WTC11 (cell line): ENCODE measurements around the gene TES. TPM values are rescaled to one million over a fixed set of nuclear protein-coding genes. Genes with fewer than 3 reads are reported as not detected.
A peak's percentile ranks its signal among the peaks of the same experiment; 100 is the strongest.
"Not testable (repeated sequence)": the region's sequence is repeated elsewhere in the genome, so short reads cannot be mapped to it uniquely, and the experiment has no call there.

Experiments used
- ATAC-seq: fragments of 200-7000 bp; cut with Tn5 transposase; 2 replicates; pipeline ENCODE4 v1.10.0; 2021; ENCODE audit warnings: mild to moderate bottlenecking, moderate library complexity
- CTCF ChIA-PET: fragments of 300-600 bp; sonication (Branson Sonifier 250); formaldehyde crosslinking; loops from one replicate; lab custom pipeline; 2021; ENCODE audit warnings: antibody characterized with exemption; lab: Charles Lee
- POLR2A ChIA-PET: fragments of 350-600 bp; sonication (Branson Sonifier 250); formaldehyde crosslinking; loops from one replicate; lab custom pipeline; 2021; ENCODE audit warnings: antibody characterized with exemption; lab: Charles Lee
- DNase-seq: peaks from one replicate; pipeline ENCODE4 v3.0.0; 2021; ENCODE audit warnings: low spot score
- H3K27ac Mint-ChIP-seq: 2 replicates; pipeline ENCODE4 v1.8.0; 2021; ENCODE audit warnings: mixed read lengths
- H3K27me3 Mint-ChIP-seq: 2 replicates; pipeline ENCODE4 v1.8.0; 2021; ENCODE audit warnings: low read depth, mild to moderate bottlenecking, moderate library complexity, mixed read lengths
- H3K36me3 Mint-ChIP-seq: 2 replicates; pipeline ENCODE4 v1.8.0; 2021; ENCODE audit warnings: mixed read lengths
- H3K4me1 Mint-ChIP-seq: 2 replicates; pipeline ENCODE4 v1.8.0; 2022; ENCODE audit warnings: mixed read lengths
- H3K4me3 Mint-ChIP-seq: 2 replicates; pipeline ENCODE4 v1.8.0; 2021; ENCODE audit warnings: mild to moderate bottlenecking, moderate library complexity, mixed read lengths
- H3K9me3 Mint-ChIP-seq: 2 replicates; pipeline ENCODE4 v1.8.0; 2021; ENCODE audit warnings: mixed read lengths
- FOXK1 ChIP-seq: sonication (generic); formaldehyde crosslinking; IDR thresholded peaks from 2 replicates; pipeline ENCODE4 v1.8.0; 2022; ENCODE audit warnings: mild to moderate bottlenecking, moderate library complexity, missing genetic modification reagents
- FOXP1 ChIP-seq: sonication (generic); formaldehyde crosslinking; IDR thresholded peaks from 2 replicates; pipeline ENCODE4 v1.8.0; 2022; ENCODE audit warnings: missing genetic modification reagents, mild to moderate bottlenecking, moderate library complexity, borderline replicate concordance
- GABPB1 ChIP-seq: sonication (generic); formaldehyde crosslinking; IDR thresholded peaks from 2 replicates; pipeline ENCODE4 v1.8.1; 2023; ENCODE audit warnings: mild to moderate bottlenecking, missing genetic modification reagents
- GTF2I ChIP-seq: fragments of 250-450 bp; sonication (Bioruptor Pico); conservative IDR thresholded peaks from 2 replicates; pipeline ENCODE4 v1.4.0; 2021; ENCODE audit warnings: mild to moderate bottlenecking
- HMGA2 ChIP-seq: fragments of 250-450 bp; sonication (Bioruptor Pico); IDR thresholded peaks from 2 replicates; pipeline ENCODE4 v1.4.0; 2021; ENCODE audit warnings: mild to moderate bottlenecking, moderate library complexity
- JAZF1 ChIP-seq: fragments of 250-450 bp; sonication (Bioruptor Pico); IDR thresholded peaks from 2 replicates; pipeline ENCODE4 v1.9.0; 2021; ENCODE audit warnings: moderate library complexity, mild to moderate bottlenecking, inconsistent platforms
- MYBL2 ChIP-seq: sonication (generic); formaldehyde crosslinking; IDR thresholded peaks from 2 replicates; pipeline ENCODE4 v1.8.1; 2023; ENCODE audit warnings: mild to moderate bottlenecking, moderate library complexity, missing genetic modification reagents
- NFE2L1 ChIP-seq: sonication (generic); formaldehyde crosslinking; IDR thresholded peaks from 2 replicates; pipeline ENCODE4 v1.8.1; 2023; ENCODE audit warnings: missing genetic modification reagents
- OVOL2 ChIP-seq: fragments of 250-450 bp; sonication (Bioruptor Pico); IDR thresholded peaks from 2 replicates; pipeline ENCODE4 v1.9.0; 2021; ENCODE audit warnings: mild to moderate bottlenecking, borderline replicate concordance
- RELA ChIP-seq: sonication (generic); formaldehyde crosslinking; IDR thresholded peaks from 2 replicates; pipeline ENCODE4 v1.8.1; 2022; ENCODE audit warnings: missing genetic modification reagents, mild to moderate bottlenecking, borderline replicate concordance
- SOX15 ChIP-seq: fragments of 250-450 bp; sonication (Bioruptor Pico); IDR thresholded peaks from 2 replicates; pipeline ENCODE4 v1.9.0; 2021; ENCODE audit warnings: mild to moderate bottlenecking
- TP53 ChIP-seq: sonication (generic); formaldehyde crosslinking; IDR thresholded peaks from 2 replicates; pipeline ENCODE4 v1.8.1; 2023; ENCODE audit warnings: mild to moderate bottlenecking, missing genetic modification reagents
- ZNF671 ChIP-seq: fragments of 250-450 bp; sonication (Bioruptor Pico); IDR thresholded peaks from 2 replicates; pipeline ENCODE4 v1.8.0; 2021; ENCODE audit warnings: mild to moderate bottlenecking
- total RNA-seq: library from RNA; stranded (reverse); gene quantifications from 3 replicates; pipeline ENCODE4 v1.2.3, GENCODE V29; 2021
- TF ChIP-seq, protein P1 (sequence below): sonication (generic); formaldehyde crosslinking; IDR thresholded peaks from 2 replicates; pipeline ENCODE4 v1.8.1; 2023; ENCODE audit warnings: mild to moderate bottlenecking, missing genetic modification reagents, moderate library complexity
- TF ChIP-seq, protein P2 (sequence below): fragments of 250-450 bp; sonication (Bioruptor Pico); IDR thresholded peaks from 2 replicates; pipeline ENCODE4 v2.1.2; 2022; ENCODE audit warnings: mild to moderate bottlenecking, moderate library complexity
- TF ChIP-seq, protein P3 (sequence below): sonication (generic); formaldehyde crosslinking; IDR thresholded peaks from 2 replicates; pipeline ENCODE4 v1.8.1; 2023; ENCODE audit warnings: mild to moderate bottlenecking, missing genetic modification reagents
- TF ChIP-seq, protein P4 (sequence below): sonication (generic); formaldehyde crosslinking; IDR thresholded peaks from 2 replicates; pipeline ENCODE4 v1.8.1; 2023; ENCODE audit warnings: mild to moderate bottlenecking, missing genetic modification reagents, borderline replicate concordance
- TF ChIP-seq, protein P5 (sequence below): sonication (generic); formaldehyde crosslinking; IDR thresholded peaks from 2 replicates; pipeline ENCODE4 v1.8.1; 2023; ENCODE audit warnings: mild to moderate bottlenecking, missing genetic modification reagents, moderate library complexity
- TF ChIP-seq, protein P6 (sequence below): sonication (generic); formaldehyde crosslinking; IDR thresholded peaks from 2 replicates; pipeline ENCODE4 v1.8.0; 2022; ENCODE audit warnings: mild to moderate bottlenecking, missing genetic modification reagents

The TES gene
- total RNA-seq, 1 experiment from 2014 or later, result 48.5 TPM

DNA sequence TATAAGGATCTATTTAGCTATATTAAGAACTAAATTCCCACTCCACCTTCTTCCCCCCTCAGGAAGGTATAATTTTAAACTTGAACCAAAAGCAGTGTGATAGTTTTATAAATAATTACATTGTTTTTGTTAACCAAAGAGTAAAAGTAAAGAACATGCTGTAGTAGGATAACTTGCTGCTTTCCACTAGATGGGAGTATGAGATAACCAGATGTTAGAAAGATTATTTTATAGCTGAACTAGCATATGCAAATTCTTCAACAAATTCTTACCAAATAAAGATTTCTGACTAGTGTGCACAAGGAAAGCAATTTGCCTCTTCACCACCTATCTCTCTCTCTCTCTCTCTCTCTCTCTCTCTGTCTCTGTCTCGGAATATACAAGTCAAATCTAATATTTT is 31.8 kb downstream of the TES start:
- ATAC-seq, result no peak
- Mint-ChIP-seq H3K27ac (no peak overlapping the region), H3K36me3 (peaks cover 41% of the 10 kb centered on the region), H3K4me3 (no peak overlapping the region), H3K4me1 (peaks cover 8% of the 10 kb centered on the region), H3K9me3 (peaks cover 37% of the 10 kb centered on the region), H3K27me3 (no peaks in the 10 kb centered on the region)
- no peak for TF ChIP-seq ZNF671 (CRISPR knock-in tag)
- TF ChIP-seq, protein P1, sequence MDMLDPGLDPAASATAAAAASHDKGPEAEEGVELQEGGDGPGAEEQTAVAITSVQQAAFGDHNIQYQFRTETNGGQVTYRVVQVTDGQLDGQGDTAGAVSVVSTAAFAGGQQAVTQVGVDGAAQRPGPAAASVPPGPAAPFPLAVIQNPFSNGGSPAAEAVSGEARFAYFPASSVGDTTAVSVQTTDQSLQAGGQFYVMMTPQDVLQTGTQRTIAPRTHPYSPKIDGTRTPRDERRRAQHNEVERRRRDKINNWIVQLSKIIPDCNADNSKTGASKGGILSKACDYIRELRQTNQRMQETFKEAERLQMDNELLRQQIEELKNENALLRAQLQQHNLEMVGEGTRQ (CRISPR knock-in tag), result no peak
- TF ChIP-seq, protein P2, sequence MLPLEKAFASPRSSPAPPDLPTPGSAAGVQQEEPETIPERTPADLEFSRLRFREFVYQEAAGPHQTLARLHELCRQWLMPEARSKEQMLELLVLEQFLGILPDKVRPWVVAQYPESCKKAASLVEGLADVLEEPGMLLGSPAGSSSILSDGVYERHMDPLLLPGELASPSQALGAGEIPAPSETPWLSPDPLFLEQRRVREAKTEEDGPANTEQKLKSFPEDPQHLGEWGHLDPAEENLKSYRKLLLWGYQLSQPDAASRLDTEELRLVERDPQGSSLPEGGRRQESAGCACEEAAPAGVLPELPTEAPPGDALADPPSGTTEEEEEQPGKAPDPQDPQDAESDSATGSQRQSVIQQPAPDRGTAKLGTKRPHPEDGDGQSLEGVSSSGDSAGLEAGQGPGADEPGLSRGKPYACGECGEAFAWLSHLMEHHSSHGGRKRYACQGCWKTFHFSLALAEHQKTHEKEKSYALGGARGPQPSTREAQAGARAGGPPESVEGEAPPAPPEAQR (CRISPR knock-in tag), result no peak
- TF ChIP-seq, protein P3, sequence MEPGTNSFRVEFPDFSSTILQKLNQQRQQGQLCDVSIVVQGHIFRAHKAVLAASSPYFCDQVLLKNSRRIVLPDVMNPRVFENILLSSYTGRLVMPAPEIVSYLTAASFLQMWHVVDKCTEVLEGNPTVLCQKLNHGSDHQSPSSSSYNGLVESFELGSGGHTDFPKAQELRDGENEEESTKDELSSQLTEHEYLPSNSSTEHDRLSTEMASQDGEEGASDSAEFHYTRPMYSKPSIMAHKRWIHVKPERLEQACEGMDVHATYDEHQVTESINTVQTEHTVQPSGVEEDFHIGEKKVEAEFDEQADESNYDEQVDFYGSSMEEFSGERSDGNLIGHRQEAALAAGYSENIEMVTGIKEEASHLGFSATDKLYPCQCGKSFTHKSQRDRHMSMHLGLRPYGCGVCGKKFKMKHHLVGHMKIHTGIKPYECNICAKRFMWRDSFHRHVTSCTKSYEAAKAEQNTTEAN (CRISPR knock-in tag), result no peak
- ChIA-PET CTCF (interaction anchor here (0.7 kb wide), 1 partner anchor 62 kb away, joined by 3 read pairs; no protein-coding TSS in a partner anchor), POLR2A (no interaction called here)
- DNase-seq, result no peak

DNA sequence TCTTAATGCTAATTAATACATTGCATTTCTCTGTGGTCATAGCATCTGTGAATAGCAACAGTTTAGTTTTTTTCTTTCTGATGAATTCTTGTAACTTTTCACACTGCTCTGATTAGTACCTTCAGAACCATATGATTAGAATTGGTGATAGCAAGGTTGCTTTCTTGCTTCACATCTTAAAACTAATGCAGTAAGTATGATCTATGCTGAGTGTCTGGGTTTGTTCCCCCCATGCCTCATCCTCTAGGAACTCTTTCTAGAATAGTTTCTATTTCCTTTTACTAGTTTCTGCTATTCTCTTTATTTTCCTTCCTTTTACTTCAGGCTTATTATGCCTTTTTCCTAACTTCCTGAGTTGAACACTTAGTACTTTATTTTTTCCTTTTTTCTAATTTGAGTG is 32.4 kb downstream of the TES start:
- CTCF ChIA-PET, result interaction anchor here (0.7 kb wide), 1 partner anchor 63 kb away, joined by 3 read pairs; no protein-coding TSS in a partner anchor
- H3K4me3 Mint-ChIP-seq, result no peak overlapping the region

DNA sequence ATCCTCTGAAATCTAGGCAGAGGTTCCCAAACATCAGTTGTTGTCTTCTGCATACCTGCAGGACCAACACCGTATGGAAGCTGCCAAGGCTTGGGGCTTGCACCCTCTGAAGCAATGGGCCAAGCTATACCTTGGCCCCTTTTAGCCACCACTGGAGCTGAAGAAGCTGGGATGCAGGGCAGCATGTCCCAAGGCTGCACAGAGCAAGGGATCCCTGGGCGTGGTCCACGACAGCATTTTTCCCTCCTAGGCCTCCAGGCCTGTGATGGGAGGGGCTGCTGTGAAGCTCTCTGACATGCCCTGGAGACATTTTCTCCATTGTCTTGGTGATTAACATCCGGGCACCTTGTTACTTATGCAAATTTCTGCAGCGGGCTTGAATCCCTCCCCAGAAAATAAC is 34.5 kb downstream of the TES start:
- H3K27ac Mint-ChIP-seq, CTCF ChIA-PET, H3K4me3 Mint-ChIP-seq, ATAC-seq, H3K27me3 Mint-ChIP-seq, POLR2A ChIA-PET, H3K4me1 Mint-ChIP-seq: not testable (repeated sequence)
- peak; percentile 19 for DNase-seq
- peaks cover 43% of the 10 kb centered on the region for H3K9me3 Mint-ChIP-seq
- peaks cover 48% of the 10 kb centered on the region for H3K36me3 Mint-ChIP-seq

More for the DNA sequence above, 32.4 kb downstream of the TES start:
- no peak for TF ChIP-seq NFE2L1 (CRISPR knock-in tag)
- ATAC-seq, result no peak
- Mint-ChIP-seq H3K9me3 (peaks cover 39% of the 10 kb centered on the region), H3K36me3 (peaks cover 42% of the 10 kb centered on the region), H3K4me1 (peaks cover 8% of the 10 kb centered on the region), H3K27ac (no peak overlapping the region), H3K27me3 (no peaks in the 10 kb centered on the region)
- POLR2A ChIA-PET, result no interaction called here
- DNase-seq, result no peak

DNA sequence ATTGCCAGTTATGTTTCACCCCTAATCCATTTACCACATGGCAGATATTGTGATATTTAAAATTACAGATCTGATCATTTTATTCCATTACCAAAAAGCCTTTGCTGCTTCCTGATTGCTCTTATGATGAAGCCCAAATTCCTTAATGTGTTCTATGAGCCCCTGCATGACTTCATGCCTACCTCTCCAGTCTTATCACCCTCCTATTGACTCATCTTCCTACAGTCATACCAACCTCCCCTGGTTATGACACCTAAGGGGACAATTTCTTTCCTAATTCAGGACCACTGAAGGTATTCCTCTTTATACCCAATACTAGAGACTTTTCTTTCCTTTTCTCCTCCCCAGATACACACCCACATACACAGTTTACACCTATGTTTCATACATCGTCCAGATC is 36.0 kb downstream of the TES start:
- H3K27me3 Mint-ChIP-seq, result no peaks in the 10 kb centered on the region
- ChIA-PET CTCF (no interaction called here), POLR2A (no interaction called here)
- H3K9me3 Mint-ChIP-seq, result peaks cover 43% of the 10 kb centered on the region
- no peak for DNase-seq
- TF ChIP-seq FOXK1 (CRISPR knock-in tag), result no peak
- TF ChIP-seq JAZF1 (CRISPR knock-in tag), result no peak
- no peak for TF ChIP-seq TP53 (CRISPR knock-in tag)
- TF ChIP-seq SOX15, result no peak
- TF ChIP-seq FOXP1 (CRISPR knock-in tag), result no peak
- no peak for TF ChIP-seq RELA
- TF ChIP-seq, protein P1 (CRISPR knock-in tag), result no peak
- no peak for TF ChIP-seq OVOL2 (CRISPR knock-in tag)
- no peak for TF ChIP-seq GTF2I (CRISPR knock-in tag)
- TF ChIP-seq MYBL2 (CRISPR knock-in tag), result no peak
- TF ChIP-seq, protein P4, sequence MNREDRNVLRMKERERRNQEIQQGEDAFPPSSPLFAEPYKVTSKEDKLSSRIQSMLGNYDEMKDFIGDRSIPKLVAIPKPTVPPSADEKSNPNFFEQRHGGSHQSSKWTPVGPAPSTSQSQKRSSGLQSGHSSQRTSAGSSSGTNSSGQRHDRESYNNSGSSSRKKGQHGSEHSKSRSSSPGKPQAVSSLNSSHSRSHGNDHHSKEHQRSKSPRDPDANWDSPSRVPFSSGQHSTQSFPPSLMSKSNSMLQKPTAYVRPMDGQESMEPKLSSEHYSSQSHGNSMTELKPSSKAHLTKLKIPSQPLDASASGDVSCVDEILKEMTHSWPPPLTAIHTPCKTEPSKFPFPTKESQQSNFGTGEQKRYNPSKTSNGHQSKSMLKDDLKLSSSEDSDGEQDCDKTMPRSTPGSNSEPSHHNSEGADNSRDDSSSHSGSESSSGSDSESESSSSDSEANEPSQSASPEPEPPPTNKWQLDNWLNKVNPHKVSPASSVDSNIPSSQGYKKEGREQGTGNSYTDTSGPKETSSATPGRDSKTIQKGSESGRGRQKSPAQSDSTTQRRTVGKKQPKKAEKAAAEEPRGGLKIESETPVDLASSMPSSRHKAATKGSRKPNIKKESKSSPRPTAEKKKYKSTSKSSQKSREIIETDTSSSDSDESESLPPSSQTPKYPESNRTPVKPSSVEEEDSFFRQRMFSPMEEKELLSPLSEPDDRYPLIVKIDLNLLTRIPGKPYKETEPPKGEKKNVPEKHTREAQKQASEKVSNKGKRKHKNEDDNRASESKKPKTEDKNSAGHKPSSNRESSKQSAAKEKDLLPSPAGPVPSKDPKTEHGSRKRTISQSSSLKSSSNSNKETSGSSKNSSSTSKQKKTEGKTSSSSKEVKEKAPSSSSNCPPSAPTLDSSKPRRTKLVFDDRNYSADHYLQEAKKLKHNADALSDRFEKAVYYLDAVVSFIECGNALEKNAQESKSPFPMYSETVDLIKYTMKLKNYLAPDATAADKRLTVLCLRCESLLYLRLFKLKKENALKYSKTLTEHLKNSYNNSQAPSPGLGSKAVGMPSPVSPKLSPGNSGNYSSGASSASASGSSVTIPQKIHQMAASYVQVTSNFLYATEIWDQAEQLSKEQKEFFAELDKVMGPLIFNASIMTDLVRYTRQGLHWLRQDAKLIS (CRISPR knock-in tag), result no peak
- TF ChIP-seq, protein P5, sequence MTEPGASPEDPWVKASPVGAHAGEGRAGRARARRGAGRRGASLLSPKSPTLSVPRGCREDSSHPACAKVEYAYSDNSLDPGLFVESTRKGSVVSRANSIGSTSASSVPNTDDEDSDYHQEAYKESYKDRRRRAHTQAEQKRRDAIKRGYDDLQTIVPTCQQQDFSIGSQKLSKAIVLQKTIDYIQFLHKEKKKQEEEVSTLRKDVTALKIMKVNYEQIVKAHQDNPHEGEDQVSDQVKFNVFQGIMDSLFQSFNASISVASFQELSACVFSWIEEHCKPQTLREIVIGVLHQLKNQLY (CRISPR knock-in tag), result no peak
- no peak for TF ChIP-seq HMGA2 (CRISPR knock-in tag)
- TF ChIP-seq, protein P6, sequence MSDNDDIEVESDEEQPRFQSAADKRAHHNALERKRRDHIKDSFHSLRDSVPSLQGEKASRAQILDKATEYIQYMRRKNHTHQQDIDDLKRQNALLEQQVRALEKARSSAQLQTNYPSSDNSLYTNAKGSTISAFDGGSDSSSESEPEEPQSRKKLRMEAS (CRISPR knock-in tag), result no peak
- no peak for TF ChIP-seq GABPB1
- TF ChIP-seq, protein P3 (CRISPR knock-in tag), result no peak
- TF ChIP-seq, all 79 proteins: peak for 0
- H3K36me3 Mint-ChIP-seq, result peaks cover 57% of the 10 kb centered on the region
- no peaks in the 10 kb centered on the region; the same call in 1 of the 2 replicates for H3K4me1 Mint-ChIP-seq
- no peak overlapping the region for H3K27ac Mint-ChIP-seq
- ATAC-seq, result no peak
- H3K4me3 Mint-ChIP-seq, result no peak overlapping the region
